OCI-LY7 (cell line): ENCODE data around the gene YY2. TPM values are rescaled to one million over a fixed set of nuclear protein-coding genes. Genes with fewer than 3 reads are reported as not detected.
A peak's percentile ranks its signal among the peaks of the same experiment; 100 is the strongest.

Experiments used
- BruUV-seq: library from RNA; stranded (reverse); fragments of 400-500 nt; replicated peaks from 2 replicates; lab custom pipeline; 2021; lab: Mats Ljungman, UMichigan
- CTCF ChIA-PET: fragments of 300-600 bp; sonication (Branson Sonifier 250); formaldehyde crosslinking; loops from one replicate; lab custom pipeline; 2022; ENCODE audit warnings: antibody characterized with exemption; ENCODE audit not compliant: unreplicated experiment; lab: Charles Lee
- POLR2A ChIA-PET: fragments of 300-600 bp; sonication (Branson Sonifier 250); formaldehyde crosslinking; loops from one replicate; lab custom pipeline; 2022; ENCODE audit warnings: antibody characterized with exemption; lab: Charles Lee
- DNase-seq: peaks from one replicate; pipeline ENCODE4 v3.0.0-alpha.2; 2015; ENCODE audit warnings: low spot score
- H2AFZ ChIP-seq: fragments of 200-600 bp; sonication (generic), shearing (Covaris generic); 2 replicates; pipeline ENCODE4 v1.6.1; 2014; ENCODE audit warnings: mild to moderate bottlenecking, antibody characterized with exemption, low read length, moderate library complexity
- H3K27ac ChIP-seq: fragments of 200-600 bp; sonication (generic); 2 replicates; pipeline ENCODE4 v1.5.1; 2014; ENCODE audit warnings: mixed run types, low read depth, mild to moderate bottlenecking, moderate library complexity, low read length, inconsistent platforms; ENCODE audit not compliant: poor library complexity, severe bottlenecking
- H3K36me3 ChIP-seq: fragments of 200-600 bp; sonication (generic); 2 replicates; pipeline ENCODE4 v1.6.1; 2014; ENCODE audit warnings: mild to moderate bottlenecking, antibody characterized with exemption, low read length, moderate library complexity, mixed read lengths; ENCODE audit not compliant: insufficient read depth
- H3K4me1 ChIP-seq: fragments of 200-600 bp; sonication (generic); 2 replicates; pipeline ENCODE4 v1.5.1; 2014; ENCODE audit warnings: mild to moderate bottlenecking, low read length; ENCODE audit not compliant: insufficient read depth, poor library complexity, severe bottlenecking
- H3K4me2 ChIP-seq: fragments of 200-600 bp; sonication (generic); 2 replicates; pipeline ENCODE4 v1.6.1; 2014; ENCODE audit warnings: mild to moderate bottlenecking, low read length
- H3K4me3 ChIP-seq: fragments of 200-600 bp; sonication (generic); 2 replicates; pipeline ENCODE4 v1.5.1; 2014; ENCODE audit warnings: mild to moderate bottlenecking, low read depth, low read length; ENCODE audit not compliant: poor library complexity, severe bottlenecking
- H3K79me2 ChIP-seq: fragments of 200-600 bp; sonication (generic); 2 replicates; pipeline ENCODE4 v1.6.1; 2016; ENCODE audit warnings: low read depth, mild to moderate bottlenecking, low read length, moderate library complexity, mixed read lengths; ENCODE audit not compliant: insufficient read depth
- H3K9me2 ChIP-seq: fragments of 200-600 bp; sonication (generic); 2 replicates; pipeline ENCODE4 v1.6.1; 2016; ENCODE audit warnings: mild to moderate bottlenecking, low read length, mixed read lengths; ENCODE audit not compliant: insufficient read depth
- H3K9me3 ChIP-seq: fragments of 200-600 bp; sonication (generic); 2 replicates; pipeline ENCODE4 v1.6.1; 2014; ENCODE audit warnings: mild to moderate bottlenecking, mixed run types, low read length, mixed read lengths
- H4K20me1 ChIP-seq: fragments of 200-600 bp; sonication (generic); 2 replicates; pipeline ENCODE4 v1.6.1; 2014; ENCODE audit warnings: mild to moderate bottlenecking, antibody characterized with exemption, low read length, moderate library complexity, mixed read lengths; ENCODE audit not compliant: insufficient read depth
- CTCF ChIP-seq: fragments of 200-600 bp; sonication (generic); conservative IDR thresholded peaks from 2 replicates; pipeline ENCODE4 v1.5.1; 2014; ENCODE audit warnings: mild to moderate bottlenecking, antibody characterized with exemption, low read length, moderate library complexity, mixed read lengths
- EZH2phosphoT487 ChIP-seq: fragments of 200-600 bp; sonication (generic); IDR thresholded peaks from 2 replicates; pipeline ENCODE4 v1.6.1; 2018; ENCODE audit warnings: low read depth, borderline replicate concordance, mild to moderate bottlenecking, mixed run types, antibody characterized with exemption, low read length, moderate library complexity, mixed read lengths
- intact Hi-C: fragments of 100-400 bp; cut with micrococcal nuclease; formaldehyde crosslinking; loops from one replicate; pipeline ENCODE4 v1.10.0; 2022; ENCODE audit not compliant: unreplicated experiment
- total RNA-seq, 2 experiments: library from RNA; depleted of rRNA in 1 of 2; stranded (reverse); fragments of >200 nt in 1 of 2; shearing (Covaris generic) in 1 of 2; gene quantifications; 2 replicates each; pipeline ENCODE4 v1.2.3, GENCODE V29; 2014 to 2022

Gene YY2
- total RNA-seq, 2 experiments from 2014 or later = 2.4 to 3.7 TPM

- no peaks in the 10 kb centered on the region for H4K20me1 ChIP-seq
- H3K27ac ChIP-seq = peak overlapping the region; percentile 43
- H3K79me2 ChIP-seq = peaks cover 11% of the 10 kb centered on the region; the same call in 1 of the 2 replicates
- no peaks in the 10 kb centered on the region for H3K9me2 ChIP-seq
- POLR2A ChIA-PET = interaction anchor here (0.5 kb wide), 1 partner anchor 10 kb away, joined by 3 read pairs; no protein-coding TSS in a partner anchor
- H2AFZ ChIP-seq = peak overlapping the region; percentile 49; the same call in 1 of the 2 replicates
- TF ChIP-seq EZH2phosphoT487 (no peak), CTCF (no peak)
- intact Hi-C loops = no loop called here
- peaks cover 9% of the 10 kb centered on the region; the same call in 1 of the 2 replicates for H3K36me3 ChIP-seq
- H3K9me3 ChIP-seq = no peaks in the 10 kb centered on the region
- CTCF ChIA-PET = no interaction called here
- TSS peak; percentile 75 for BruUV-seq
- H3K4me2 ChIP-seq = peak overlapping the region; percentile 64
- peak; percentile 24 for DNase-seq
- peaks cover 4% of the 10 kb centered on the region for H3K4me1 ChIP-seq
- H3K4me3 ChIP-seq = peak overlapping the region; percentile 85
Observed at GRCh38 chrX:21840193-21840545, 15.6 kb upstream of the YY2 start.

- intact Hi-C loops = no loop called here
- Histone ChIP-seq H4K20me1 (no peaks in the 10 kb centered on the region), H3K4me1 (peaks cover 4% of the 10 kb centered on the region), H3K9me2 (no peaks in the 10 kb centered on the region), H3K36me3 (peaks cover 27% of the 10 kb centered on the region), H3K79me2 (peaks cover 11% of the 10 kb centered on the region; the same call in 1 of the 2 replicates), H3K4me2 (no peak overlapping the region), H3K4me3 (no peak overlapping the region), H3K9me3 (no peaks in the 10 kb centered on the region), H2AFZ (no peak overlapping the region), H3K27ac (no peak overlapping the region)
- CTCF ChIA-PET = no interaction called here
- BruUV-seq = no TSS peak
- POLR2A ChIA-PET = interaction anchor here (1.8 kb wide), 1 partner anchor 8 kb away, joined by 4 read pairs; no protein-coding TSS in a partner anchor
- no peak for DNase-seq
- TF ChIP-seq CTCF = no peak
- TF ChIP-seq EZH2phosphoT487 = no peak
Observed at GRCh38 chrX:21843179-21843578, 12.6 kb upstream of the YY2 start.

- Histone ChIP-seq H3K9me3 (no peaks in the 10 kb centered on the region), H3K4me2 (no peak overlapping the region), H4K20me1 (no peaks in the 10 kb centered on the region), H3K27ac (no peak overlapping the region), H3K4me3 (no peak overlapping the region), H3K9me2 (no peaks in the 10 kb centered on the region), H2AFZ (no peak overlapping the region), H3K36me3 (peaks cover 27% of the 10 kb centered on the region), H3K4me1 (peaks cover 4% of the 10 kb centered on the region), H3K79me2 (peaks cover 9% of the 10 kb centered on the region; the same call in 1 of the 2 replicates)
- intact Hi-C loops = no loop called here
- TF ChIP-seq CTCF (no peak), EZH2phosphoT487 (no peak)
- BruUV-seq = no TSS peak
- no peak for DNase-seq
- ChIA-PET POLR2A (interaction anchor here (0.9 kb wide), 1 partner anchor 10 kb away, joined by 3 read pairs; no protein-coding TSS in a partner anchor), CTCF (no interaction called here)
Observed at GRCh38 chrX:21845096-21845495, 10.7 kb upstream of the YY2 start.
